ENCODE measurements around the gene GRIN1. TPM values are rescaled to one million over a fixed set of nuclear protein-coding genes. Genes with fewer than 3 reads are reported as not detected.

GRIN1 gene
- total RNA-seq, 1 donor from 2014 or later, result 0.05 TPM

DNA sequence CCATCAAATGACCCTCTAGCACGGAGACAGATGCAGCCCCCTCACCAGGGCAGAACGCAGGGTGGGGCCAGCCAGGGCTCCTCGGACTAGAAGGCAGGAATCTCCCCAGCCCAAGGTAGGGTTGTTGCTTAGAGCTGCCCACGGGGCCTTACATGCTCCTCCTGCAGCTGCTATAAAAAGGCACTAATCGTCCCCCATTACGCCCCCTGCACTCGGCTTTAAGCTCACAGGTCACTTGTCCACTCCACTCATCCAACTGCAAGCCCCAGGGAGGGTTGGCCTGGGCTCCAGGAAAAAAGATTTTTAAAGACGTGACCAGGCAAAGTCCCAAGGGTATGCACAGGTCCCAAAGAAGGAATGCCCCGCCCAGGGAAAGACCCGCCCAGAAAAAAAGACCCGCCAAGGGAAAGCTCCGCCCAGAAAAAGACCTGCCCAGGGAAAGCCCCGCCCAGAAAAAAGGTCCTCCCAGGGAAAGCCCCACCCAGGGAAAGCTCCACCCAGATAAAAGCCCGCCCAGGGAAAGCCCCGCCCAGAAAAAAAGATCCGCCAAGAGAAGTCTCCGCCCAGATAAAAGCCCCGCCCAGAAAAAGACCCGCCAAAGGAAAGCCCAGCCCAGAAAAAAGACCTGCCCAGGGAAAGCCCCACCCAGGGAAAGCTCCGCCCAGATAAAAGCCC lies 11.1 kb downstream of the GRIN1 start:
- H3K9me3 Mint-ChIP-seq, result no peaks in the 10 kb centered on the region
- H3K4me1 Mint-ChIP-seq (ENCODE audit: low read depth), result peaks cover 4% of the 10 kb centered on the region
- no peak overlapping the region for H3K4me3 Mint-ChIP-seq
- intact Hi-C loops (cut with micrococcal nuclease), result loop anchor here (2.0 to 10.0 kb wide), 5 partner anchors 55 to 402 kb away; partner anchors contain the start of genes ABCA2, MRPL41, NDOR1 and PNPLA7
- H3K27ac Mint-ChIP-seq, result no peak overlapping the region
- no peak for DNase-seq (ENCODE audit: low spot score)
- H3K36me3 Mint-ChIP-seq (ENCODE audit: low read depth), result no peaks in the 10 kb centered on the region
- peaks cover 2% of the 10 kb centered on the region for H3K27me3 Mint-ChIP-seq (ENCODE audit: insufficient read depth)

DNA sequence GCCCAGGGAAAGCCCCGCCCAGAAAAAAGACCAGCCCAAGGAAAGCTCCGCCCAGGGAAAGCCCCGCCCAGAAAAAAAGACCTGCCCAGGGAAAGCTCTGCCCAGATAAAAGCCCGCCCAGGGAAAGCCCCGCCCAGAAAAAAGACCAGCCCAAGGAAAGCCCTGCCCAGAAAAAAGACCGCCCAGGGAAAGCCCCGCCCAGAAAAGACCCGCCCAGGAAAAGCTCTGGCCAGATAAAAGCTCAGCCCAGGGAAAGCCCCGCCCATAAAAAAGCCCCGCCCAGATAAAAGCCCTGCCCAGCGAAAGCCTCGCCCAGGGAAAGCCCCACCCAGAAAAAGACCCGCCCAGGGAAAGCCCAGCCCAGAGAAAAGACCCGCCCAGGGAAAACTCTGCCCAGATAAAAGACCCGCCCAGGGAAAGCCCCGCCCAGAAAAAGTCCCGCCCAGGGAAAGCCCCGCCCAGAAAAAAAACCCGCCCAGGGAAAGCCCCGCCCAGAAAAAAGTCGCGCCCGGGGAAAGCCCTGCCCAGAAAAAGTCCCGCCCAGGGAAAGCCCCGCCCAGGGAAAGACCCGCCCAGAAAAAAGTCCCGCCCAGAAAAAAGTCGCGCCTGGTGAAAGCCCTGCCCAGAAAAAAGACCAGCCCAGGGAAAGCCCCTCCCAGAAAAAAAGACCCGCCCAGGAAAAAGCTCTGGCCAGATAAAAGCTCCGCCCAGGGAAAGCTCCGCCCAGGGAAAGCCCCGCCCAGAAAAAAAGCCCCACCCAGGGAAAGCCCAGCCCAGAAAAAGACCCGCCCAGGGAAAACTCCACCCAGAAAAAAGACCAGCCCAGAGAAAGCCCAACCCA lies 11.9 kb downstream of the GRIN1 start:
- intact Hi-C loops (cut with micrococcal nuclease), result loop anchor here (1.0 to 10.0 kb wide), 7 partner anchors 49 to 401 kb away; partner anchors contain the start of genes ABCA2, MRPL41, NDOR1 and PAXX
- Mint-ChIP-seq H3K27me3 (ENCODE audit: insufficient read depth) (peaks cover 2% of the 10 kb centered on the region), H3K36me3 (ENCODE audit: low read depth) (no peaks in the 10 kb centered on the region), H3K27ac (no peak overlapping the region), H3K4me1 (ENCODE audit: low read depth) (peaks cover 4% of the 10 kb centered on the region), H3K4me3 (no peak overlapping the region), H3K9me3 (no peaks in the 10 kb centered on the region)
- peak; percentile 60 for DNase-seq (ENCODE audit: low spot score)

- no peak overlapping the region for H3K27ac Mint-ChIP-seq
- H3K36me3 Mint-ChIP-seq (ENCODE audit: low read depth), result no peaks in the 10 kb centered on the region
- H3K9me3 Mint-ChIP-seq, result no peaks in the 10 kb centered on the region
- DNase-seq (ENCODE audit: low spot score), result no peak
- intact Hi-C loops (cut with micrococcal nuclease), result loop anchor here (5.0 to 10.0 kb wide), 2 partner anchors 128 to 399 kb away; partner anchors contain the start of genes ABCA2, MRPL41 and PNPLA7
- no peak overlapping the region for H3K4me3 Mint-ChIP-seq
- peaks cover 4% of the 10 kb centered on the region for H3K4me1 Mint-ChIP-seq (ENCODE audit: low read depth)
- peaks cover 4% of the 10 kb centered on the region for H3K27me3 Mint-ChIP-seq (ENCODE audit: insufficient read depth)
These were observed 14.0 kb downstream of the GRIN1 start for GRCh38 chr9:137152844-137153405.

DNA sequence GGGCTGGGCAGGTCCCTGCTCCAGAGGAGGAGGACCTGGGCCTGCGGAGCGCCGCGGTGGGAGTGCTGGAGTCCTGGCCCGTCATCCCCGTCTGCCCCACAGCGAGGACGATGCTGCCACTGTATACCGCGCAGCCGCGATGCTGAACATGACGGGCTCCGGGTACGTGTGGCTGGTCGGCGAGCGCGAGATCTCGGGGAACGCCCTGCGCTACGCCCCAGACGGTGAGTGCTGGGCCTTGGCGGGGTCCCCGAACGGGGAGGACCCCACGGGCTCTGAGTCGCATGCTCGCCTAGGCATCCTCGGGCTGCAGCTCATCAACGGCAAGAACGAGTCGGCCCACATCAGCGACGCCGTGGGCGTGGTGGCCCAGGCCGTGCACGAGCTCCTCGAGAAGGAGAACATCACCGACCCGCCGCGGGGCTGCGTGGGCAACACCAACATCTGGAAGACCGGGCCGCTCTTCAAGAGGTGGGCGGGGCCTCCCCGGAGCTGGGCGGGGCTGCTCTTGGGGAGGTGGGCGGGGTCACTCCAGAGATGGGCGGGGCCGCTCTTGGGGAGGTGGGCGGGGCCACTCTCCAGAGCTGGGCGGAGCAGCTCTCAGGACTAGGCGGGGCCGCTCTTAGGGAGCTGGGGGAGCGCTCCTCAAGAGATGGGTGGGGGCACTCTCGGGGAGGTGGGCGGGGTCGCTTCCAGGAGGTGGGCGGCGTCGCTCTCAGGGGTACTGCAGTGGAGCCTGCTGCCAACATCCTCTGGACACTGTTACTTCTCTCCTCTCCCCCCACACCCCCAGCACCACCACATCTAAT lies 17.8 kb downstream of the GRIN1 start:
- peaks cover 26% of the 10 kb centered on the region for H3K27me3 Mint-ChIP-seq (ENCODE audit: insufficient read depth)
- H3K36me3 Mint-ChIP-seq (ENCODE audit: low read depth), result no peaks in the 10 kb centered on the region
- intact Hi-C loops (cut with micrococcal nuclease), result loop anchor here (1.0 to 10.0 kb wide), 7 partner anchors 18 to 307 kb away; partner anchors contain the start of genes ABCA2, ANAPC2, GRIN1 and NSMF
- H3K4me1 Mint-ChIP-seq (ENCODE audit: low read depth), result no peaks in the 10 kb centered on the region
- peak; percentile 43 for DNase-seq (ENCODE audit: low spot score)
- no peak overlapping the region for H3K27ac Mint-ChIP-seq
- H3K9me3 Mint-ChIP-seq, result no peaks in the 10 kb centered on the region
- peak overlapping the region; percentile 21 for H3K4me3 Mint-ChIP-seq

DNA sequence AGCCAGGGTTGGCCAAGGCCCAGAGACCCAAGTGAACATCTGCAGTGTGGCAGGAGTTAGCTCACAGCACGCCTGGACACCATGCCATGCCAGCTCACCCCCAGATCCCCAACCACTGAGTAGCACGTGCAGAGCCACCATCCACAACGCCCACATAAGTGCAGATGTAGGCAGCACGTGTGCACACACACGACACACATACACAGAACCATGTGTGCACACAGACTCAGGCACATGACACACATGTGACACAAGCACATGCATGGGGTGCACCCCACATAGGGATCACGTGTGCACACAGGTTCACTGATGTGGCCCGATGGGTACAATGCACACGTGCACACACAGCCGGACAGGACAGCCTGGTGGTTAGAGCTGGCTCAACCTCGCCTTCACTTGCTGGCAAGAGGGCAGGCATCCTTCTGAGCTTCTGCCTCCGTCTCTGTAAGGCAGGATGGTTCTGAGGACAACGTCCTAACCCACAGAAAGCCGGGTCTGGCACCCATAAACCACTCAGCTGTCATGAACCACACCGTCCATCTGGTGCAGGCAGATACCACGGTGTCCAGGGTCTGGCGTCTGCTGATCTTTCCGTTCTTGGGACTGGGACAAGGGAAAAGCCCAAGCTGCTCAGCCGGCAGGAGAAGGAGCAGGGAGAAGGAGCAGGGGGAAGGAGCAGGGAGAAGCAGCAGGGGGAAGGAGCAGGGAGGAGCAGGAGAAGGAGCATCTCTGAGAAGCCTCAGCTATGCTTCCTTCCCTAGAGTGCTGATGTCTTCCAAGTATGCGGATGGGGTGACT lies 18.9 kb downstream of the GRIN1 start:
- no peaks in the 10 kb centered on the region for H3K36me3 Mint-ChIP-seq (ENCODE audit: low read depth)
- peaks cover 27% of the 10 kb centered on the region for H3K27me3 Mint-ChIP-seq (ENCODE audit: insufficient read depth)
- no peak for DNase-seq (ENCODE audit: low spot score)
- H3K4me3 Mint-ChIP-seq, result no peak overlapping the region
- H3K4me1 Mint-ChIP-seq (ENCODE audit: low read depth), result no peaks in the 10 kb centered on the region
- intact Hi-C loops (cut with micrococcal nuclease), result loop anchor here (1.0 to 10.0 kb wide), 7 partner anchors 19 to 309 kb away; partner anchors contain the start of genes ABCA2, ANAPC2, GRIN1 and NSMF
- H3K9me3 Mint-ChIP-seq, result no peaks in the 10 kb centered on the region
- no peak overlapping the region for H3K27ac Mint-ChIP-seq

GRCh38 chr9:137158625-137159024 lies 19.7 kb downstream of the GRIN1 start:
- intact Hi-C loops (cut with micrococcal nuclease), result loop anchor here (10.0 kb wide), 1 partner anchor 134 kb away; the partner anchor contains the start of gene ABCA2

GRCh38 chr9:137159105-137160053 lies 20.4 kb downstream of the GRIN1 start:
- Mint-ChIP-seq H3K27ac (no peak overlapping the region), H3K4me1 (ENCODE audit: low read depth) (no peaks in the 10 kb centered on the region), H3K9me3 (no peaks in the 10 kb centered on the region), H3K36me3 (ENCODE audit: low read depth) (no peaks in the 10 kb centered on the region), H3K4me3 (no peak overlapping the region), H3K27me3 (ENCODE audit: insufficient read depth) (peaks cover 27% of the 10 kb centered on the region)
- DNase-seq (ENCODE audit: low spot score), result no peak
- intact Hi-C loops (cut with micrococcal nuclease), result loop anchor here (5.0 to 10.0 kb wide), 2 partner anchors 32 to 135 kb away; partner anchors contain the start of gene ABCA2

More at GRCh38 chr9:137158625-137159024, 19.7 kb downstream of the GRIN1 start:
- no peak for DNase-seq (ENCODE audit: low spot score)
- Mint-ChIP-seq H3K36me3 (ENCODE audit: low read depth) (no peaks in the 10 kb centered on the region), H3K9me3 (no peaks in the 10 kb centered on the region), H3K27ac (no peak overlapping the region), H3K4me1 (ENCODE audit: low read depth) (no peaks in the 10 kb centered on the region), H3K4me3 (no peak overlapping the region), H3K27me3 (ENCODE audit: insufficient read depth) (peaks cover 27% of the 10 kb centered on the region)

- Mint-ChIP-seq H3K27me3 (ENCODE audit: insufficient read depth) (peaks cover 30% of the 10 kb centered on the region), H3K27ac (no peak overlapping the region), H3K9me3 (no peaks in the 10 kb centered on the region), H3K4me1 (ENCODE audit: low read depth) (no peaks in the 10 kb centered on the region), H3K36me3 (ENCODE audit: low read depth) (no peaks in the 10 kb centered on the region), H3K4me3 (no peak overlapping the region)
- no peak for DNase-seq (ENCODE audit: low spot score)
- intact Hi-C loops (cut with micrococcal nuclease), result loop anchor here (5.0 kb wide), 1 partner anchor 33 kb away; no protein-coding TSS in a partner anchor
These were observed 21.1 kb downstream of the GRIN1 start for GRCh38 chr9:137160054-137160425.

DNA sequence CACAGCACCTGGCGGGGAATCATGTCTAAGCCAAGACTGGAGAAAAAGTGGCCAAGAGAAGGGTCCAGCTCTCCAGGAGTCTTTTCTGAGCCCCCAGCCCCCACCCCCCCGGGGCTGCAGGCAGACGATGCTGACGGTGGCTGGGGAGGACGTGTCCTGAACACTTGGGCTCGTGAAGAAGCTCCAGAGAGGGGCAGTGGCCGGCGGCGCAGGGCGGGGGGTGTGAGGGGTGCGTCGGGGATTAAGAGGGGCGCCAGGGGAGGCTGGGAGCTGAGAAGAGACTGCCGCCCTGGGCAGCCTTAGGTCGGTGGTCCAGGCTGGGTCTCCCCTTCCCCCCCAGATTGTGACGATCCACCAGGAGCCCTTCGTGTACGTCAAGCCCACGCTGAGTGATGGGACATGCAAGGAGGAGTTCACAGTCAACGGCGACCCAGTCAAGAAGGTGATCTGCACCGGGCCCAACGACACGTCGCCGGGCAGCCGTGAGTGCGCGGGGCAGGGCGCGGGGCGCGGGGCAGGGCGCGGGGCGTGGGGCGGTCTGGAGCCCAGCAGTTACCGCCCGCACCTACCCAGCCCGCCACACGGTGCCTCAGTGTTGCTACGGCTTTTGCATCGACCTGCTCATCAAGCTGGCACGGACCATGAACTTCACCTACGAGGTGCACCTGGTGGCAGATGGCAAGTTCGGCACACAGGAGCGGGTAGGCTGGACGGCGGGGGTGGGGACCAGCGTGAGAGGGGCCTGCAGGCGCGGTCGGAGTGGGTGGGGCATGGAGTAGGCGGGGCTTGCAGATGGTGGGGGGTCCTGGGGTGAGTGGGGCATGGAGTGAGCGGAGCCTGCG lies 22.0 kb downstream of the GRIN1 start:
- DNase-seq (ENCODE audit: low spot score), result no peak
- intact Hi-C loops (cut with micrococcal nuclease), result loop anchor here (5.0 kb wide), 1 partner anchor 34 kb away; no protein-coding TSS in a partner anchor

More for the DNA sequence above, 22.0 kb downstream of the GRIN1 start:
- Mint-ChIP-seq H3K4me1 (ENCODE audit: low read depth) (no peaks in the 10 kb centered on the region), H3K27ac (no peak overlapping the region), H3K4me3 (no peak overlapping the region), H3K36me3 (ENCODE audit: low read depth) (no peaks in the 10 kb centered on the region), H3K27me3 (ENCODE audit: insufficient read depth) (peaks cover 30% of the 10 kb centered on the region), H3K9me3 (no peaks in the 10 kb centered on the region)
